ENCODE results near the gene MBNL1.

GRCh38 chr3:152304160-152304559 lies 35.4 kb downstream of the MBNL1 start:
- TF ChIP-seq CTCF (IDR thresholded peaks at IDR 0.05) (no peak), POLR2A (IDR thresholded peaks at IDR 0.05) (no peak)
